DMS79 (cell line): ENCODE measurements around the gene RER1.

Experiments
- DNase-seq: peaks from one replicate; lab custom pipeline; 2025; lab: John Stamatoyannopoulos, UW

The RER1 gene

GRCh38 chr1:2391041-2391930 is at the start of gene RER1, which contains the start of gene MORN1:
TSS of gene RER1 (plus strand) at chr1:2391841. CDS start at chr1:2395791, 3,950 bp downstream.
TSS of gene MORN1 (minus strand) at chr1:2391554. CDS start at chr1:2391533, 21 bp downstream.
- DNase-seq: peak; percentile 97

- no peak for DNase-seq
These were observed 49.1 kb upstream of the RER1 start for GRCh38 chr1:2342384-2343022.

- no peak for DNase-seq
These were observed 48.4 kb upstream of the RER1 start for GRCh38 chr1:2343023-2343935.

- peak; percentile 60 for DNase-seq
These were observed 47.4 kb upstream of the RER1 start for GRCh38 chr1:2344121-2344681.

- no peak for DNase-seq
These were observed 46.8 kb upstream of the RER1 start for GRCh38 chr1:2344744-2345296.

GRCh38 chr1:2345297-2346075 is 46.2 kb upstream of the RER1 start:
- no peak for DNase-seq

GRCh38 chr1:2346691-2347408 is 44.8 kb upstream of the RER1 start:
- no peak for DNase-seq

- DNase-seq: no peak
These were observed 44.2 kb upstream of the RER1 start for GRCh38 chr1:2347409-2347785.

GRCh38 chr1:2347896-2348295 is 43.7 kb upstream of the RER1 start:
- no peak for DNase-seq

GRCh38 chr1:2348346-2349325 is 43.0 kb upstream of the RER1 start:
- no peak for DNase-seq

GRCh38 chr1:2349806-2350205 is 41.8 kb upstream of the RER1 start:
- no peak for DNase-seq

GRCh38 chr1:2350501-2350900 is 41.1 kb upstream of the RER1 start:
- no peak for DNase-seq

- DNase-seq: no peak
These were observed 40.6 kb upstream of the RER1 start for GRCh38 chr1:2350911-2351655.

- no peak for DNase-seq
These were observed 39.9 kb upstream of the RER1 start for GRCh38 chr1:2351723-2352122.

- DNase-seq: no peak
These were observed 39.2 kb upstream of the RER1 start for GRCh38 chr1:2352341-2352896.

GRCh38 chr1:2352897-2353550 is 38.6 kb upstream of the RER1 start:
- no peak for DNase-seq
